Endothelial cell of umbilical vein (primary cell): ENCODE measurements around the gene PLD6. TPM values are rescaled to one million over a fixed set of nuclear protein-coding genes. Genes with fewer than 3 reads are reported as not detected.

Experiments
- BruUV-seq: library from RNA; stranded (reverse); fragments of 400-500 nt; replicated peaks from 2 replicates; lab custom pipeline; 2021; lab: Mats Ljungman, UMichigan
- CTCF ChIA-PET: fragments of 300-600, 350-600 bp; sonication (Branson Sonifier 250); formaldehyde crosslinking; loops from one replicate; lab custom pipeline; 2021; ENCODE audit warnings: antibody characterized with exemption, inconsistent platforms; lab: Charles Lee
- POLR2A ChIA-PET: fragments of 300-600, 350-600 bp; sonication (Branson Sonifier 250); formaldehyde crosslinking; loops from one replicate; lab custom pipeline; 2021; ENCODE audit warnings: antibody characterized with exemption, inconsistent platforms; lab: Charles Lee
- DNase-seq: peaks from one replicate; pipeline ENCODE4 v3.0.0-alpha.2; 2011; ENCODE audit warnings: low read depth, low spot score
- FAIRE-seq: peaks from 2 replicates; lab custom pipeline; 2011; peaks lifted over from hg19 to GRCh38; lab: Jason Lieb, UNC
- H2AFZ ChIP-seq: 2 replicates; pipeline ENCODE4 v1.6.0; 2012; ENCODE audit warnings: low read depth, low read length, control low read depth, inconsistent platforms
- H3K27ac ChIP-seq: 2 replicates; pipeline ENCODE4 v1.5.1; 2011; ENCODE audit warnings: low read depth, mild to moderate bottlenecking, control low read depth, low read length, moderate library complexity; ENCODE audit not compliant: insufficient read depth
- H3K27me3 ChIP-seq, 2 experiments: 2 replicates each; pipeline versions ENCODE4 v1.6.0 to v1.6.1; 2011; ENCODE audit warnings: low read length in 2 of 2, mixed read lengths in 1 of 2; ENCODE audit not compliant: control insufficient read depth in 2 of 2, insufficient read depth in 2 of 2
- H3K36me3 ChIP-seq, 2 experiments: 2 replicates in 1 of 2; 3 replicates in 1 of 2; pipeline ENCODE4 v1.5.1; 2011; ENCODE audit warnings: low read length in 2 of 2, mild to moderate bottlenecking in 1 of 2, moderate library complexity in 1 of 2; ENCODE audit not compliant: control insufficient read depth in 2 of 2, insufficient read depth in 2 of 2; ENCODE audit errors: extremely low read depth in 1 of 2
- H3K4me1 ChIP-seq: 3 replicates; pipeline ENCODE4 v1.5.1; 2011; ENCODE audit warnings: mild to moderate bottlenecking, low read length; ENCODE audit not compliant: control insufficient read depth, insufficient read depth; ENCODE audit errors: extremely low read depth
- H3K4me2 ChIP-seq: 2 replicates; pipeline ENCODE4 v1.6.1; 2011; ENCODE audit warnings: low read length, control low read depth, mixed read lengths; ENCODE audit not compliant: insufficient read depth
- H3K4me3 ChIP-seq, 3 experiments: fragments of 200-600 bp in 1 of 3; sonication (generic), shearing (Covaris generic) in 1 of 3; replicated peaks in 1 of 3; 2 replicates each; pipeline ENCODE4 v1.5.1; 2011 to 2016; ENCODE audit warnings: control low read depth in 3 of 3, low read length in 3 of 3, mild to moderate bottlenecking in 2 of 3, inconsistent platforms in 1 of 3, low read depth in 1 of 3, moderate library complexity in 1 of 3; ENCODE audit not compliant: insufficient read depth in 1 of 3
- H3K79me2 ChIP-seq: 2 replicates; pipeline ENCODE4 v1.6.0; 2012; ENCODE audit warnings: low read length, inconsistent platforms; ENCODE audit not compliant: control insufficient read depth, insufficient read depth
- H3K9ac ChIP-seq: replicated peaks from 2 replicates; pipeline ENCODE3; 2011; ENCODE audit warnings: low read length, control low read depth; ENCODE audit not compliant: insufficient read depth; ENCODE audit errors: extremely low read depth
- H3K9me1 ChIP-seq: replicated peaks from 3 replicates; pipeline ENCODE4 v1.6.0; 2011; ENCODE audit warnings: mild to moderate bottlenecking, low read length; ENCODE audit not compliant: control insufficient read depth, insufficient read depth; ENCODE audit errors: extremely low read depth
- H3K9me3 ChIP-seq: replicated peaks from 2 replicates; pipeline ENCODE4 v1.5.1; 2012; ENCODE audit warnings: low read length, inconsistent platforms; ENCODE audit not compliant: control insufficient read depth, insufficient read depth
- H4K20me1 ChIP-seq: replicated peaks from 2 replicates; pipeline ENCODE3; 2011; ENCODE audit warnings: mild to moderate bottlenecking, low read length; ENCODE audit not compliant: control insufficient read depth, insufficient read depth; ENCODE audit errors: extremely low read depth
- FOS ChIP-seq: IDR thresholded peaks from 2 replicates; pipeline ENCODE4 v1.6.1; 2011; ENCODE audit warnings: mild to moderate bottlenecking, low read length, moderate library complexity, borderline replicate concordance; ENCODE audit not compliant: insufficient read depth
- GATA2 ChIP-seq: IDR thresholded peaks from 2 replicates; pipeline ENCODE4 v1.7.0; 2011; ENCODE audit warnings: low read depth, mild to moderate bottlenecking, moderate library complexity, mixed read lengths, low read length; ENCODE audit not compliant: insufficient read length, insufficient read depth
- JUN ChIP-seq: IDR thresholded peaks from 2 replicates; pipeline ENCODE4 v1.6.1; 2011; ENCODE audit warnings: borderline replicate concordance, low read depth; ENCODE audit not compliant: insufficient read length, insufficient read depth
- MYC ChIP-seq: IDR thresholded peaks from one replicate; pipeline ENCODE4 v1.6.1; 2011; ENCODE audit warnings: mild to moderate bottlenecking, low read depth, low read length
- dilution Hi-C: fragments of 300-500 bp; cut with MboI; formaldehyde crosslinking; loops from one replicate; pipeline ENCODE4 v1.15.0; 2019; ENCODE audit warnings: low sequenced_read_pairs; ENCODE audit not compliant: extremely low pct_ligation_motif_present
- intact Hi-C: fragments of 100-400 bp; cut with micrococcal nuclease; formaldehyde crosslinking; loops from one replicate; pipeline ENCODE4 v1.10.0; 2022
- polyA plus RNA-seq, 4 experiments: library from polyadenylated mRNA; depleted of rRNA in 3 of 4; stranded (reverse) in 3 of 4; unstranded in 1 of 4; fragments of >200 nt; gene quantifications; 2 replicates each; pipeline versions ENCODE4 v1.2.1 to v1.2.3, GENCODE V29; 2011 to 2012; ENCODE audit warnings: missing spikeins in 1 of 4
- small RNA-seq: library from RNA; depleted of rRNA; stranded (forward); fragments of <200 nt; gene quantifications from one replicate; pipeline ENCODE3, GENCODE V24; 2012; ENCODE audit warnings: low replicate concordance, low read depth; ENCODE audit not compliant: insufficient read depth, insufficient read length
- total RNA-seq: library from RNA; stranded (reverse); gene quantifications from 2 replicates; pipeline ENCODE4 v1.2.3, GENCODE V29; 2021

The PLD6 gene
- total and polyA plus RNA-seq, 2 donors (not counting 3 experiments of a cell fraction or from before 2014, with no cell fraction given), result 2.9 to 4.4 TPM

DNA sequence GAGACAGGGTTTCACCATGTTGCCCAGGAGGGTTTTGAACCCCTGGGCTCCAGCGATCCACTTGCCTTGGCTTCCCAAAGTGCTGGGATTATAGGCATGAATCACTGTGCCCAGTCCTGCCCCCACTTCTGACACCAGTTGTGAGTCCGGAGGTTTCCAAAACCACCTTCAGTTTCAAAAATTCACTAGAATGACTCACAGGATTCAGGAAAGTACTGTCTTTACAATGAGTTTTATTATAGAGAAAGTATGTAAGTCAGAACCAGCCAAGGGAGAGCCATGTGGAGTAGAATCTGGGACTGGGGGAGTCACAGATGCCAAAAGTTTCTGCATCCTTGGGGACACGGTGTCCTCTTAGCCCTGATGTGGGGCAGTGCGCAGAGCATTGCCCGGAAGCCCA is 55.1 kb downstream of the PLD6 start:
- Histone ChIP-seq H3K9me3 (no peaks in the 10 kb centered on the region), H3K4me3 (no peak overlapping the region), H3K79me2 (peaks cover 3% of the 10 kb centered on the region), H3K27me3 (no peaks in the 10 kb centered on the region), H3K4me1 (peaks cover 24% of the 10 kb centered on the region), H3K9ac (no peak overlapping the region), H3K9me1 (no peaks in the 10 kb centered on the region), H3K27ac (peak overlapping the region; percentile 80), H4K20me1 (no peaks in the 10 kb centered on the region), H3K4me2 (peak overlapping the region; percentile 38), H2AFZ (no peak overlapping the region), H3K36me3 (peaks cover 24 to 53% of the 10 kb centered on the region in 2 experiments)
- CTCF ChIA-PET, result interaction anchor here (3.1 kb wide), 1 partner anchor 9 kb away, joined by 40 read pairs; no protein-coding TSS in a partner anchor
- DNase-seq (peak; percentile 59), FAIRE-seq (peak; percentile 82)
- intact Hi-C loops (no loop called here), dilution Hi-C loops (no loop called here)
- no TSS peak for BruUV-seq
- TF ChIP-seq GATA2 (no peak), MYC (no peak), FOS (peak; percentile 80), JUN (peak; percentile 35)
- POLR2A ChIA-PET, result no interaction called here

Small RNA genes within 50 kb of the gene (small RNA-seq; reads per million reads assigned to genes)
- gene RNU6-767P, result not detected

Other genes with a start within 250 kb of the PLD6 start
- gene TNFRSF13B, start 234.2 kb downstream of the PLD6 start, total RNA-seq, result not detected in 2 replicates
- gene TNFRSF13B, start 234.2 kb downstream of the PLD6 start, polyA plus RNA-seq, result not detected in 2 replicates
- 246 and 262 TPM in 2 replicates for gene MPRIP, start 163.9 kb downstream of the PLD6 start, total RNA-seq
- 94.6 and 102 TPM in 2 replicates for gene MPRIP, start 163.9 kb downstream of the PLD6 start, polyA plus RNA-seq
- gene FLCN, start 30.8 kb upstream of the PLD6 start, total RNA-seq, result 56.9 and 68.9 TPM in 2 replicates
- 37.2 and 38.8 TPM in 2 replicates for gene FLCN, start 30.8 kb upstream of the PLD6 start, polyA plus RNA-seq
- 68.4 and 80.9 TPM in 2 replicates for gene COPS3, start 74.9 kb upstream of the PLD6 start, total RNA-seq
- 50.5 and 54.8 TPM in 2 replicates for gene COPS3, start 74.9 kb upstream of the PLD6 start, polyA plus RNA-seq
- gene NT5M, start 97.0 kb upstream of the PLD6 start, total RNA-seq, result 2.1 and 3.0 TPM in 2 replicates
- 0.91 and 1.8 TPM in 2 replicates for gene NT5M, start 97.0 kb upstream of the PLD6 start, polyA plus RNA-seq